Cardiac muscle cell (in vitro differentiated cells and primary cell): ENCODE measurements around the gene CCNJL. TPM values are rescaled to one million over a fixed set of nuclear protein-coding genes. Genes with fewer than 3 reads are reported as not detected.
A peak's percentile ranks its signal among the peaks of the same experiment; 100 is the strongest.

Experiments
- DNase-seq, 2 donors: peaks; one replicate each; pipeline versions ENCODE4 v3.0.0 to v3.0.0-alpha.2; 2010 to 2017; ENCODE audit warnings: low read depth in 1 of 2, low spot score in 1 of 2
- H3K27ac ChIP-seq: fragments of 200-600 bp; sonication (generic); 2 replicates; pipeline ENCODE4 v1.5.1; 2016
- H3K27me3 ChIP-seq: fragments of 200-600 bp; sonication (generic); 2 replicates; pipeline ENCODE4 v1.6.0; 2016; ENCODE audit warnings: control low read depth
- H3K36me3 ChIP-seq: fragments of 200-600 bp; sonication (generic); 2 replicates; pipeline ENCODE4 v1.5.1; 2016; ENCODE audit warnings: control low read depth
- H3K4me1 ChIP-seq: fragments of 200-600 bp; sonication (generic); 2 replicates; pipeline ENCODE4 v1.8.1; 2017; ENCODE audit warnings: low read depth, mild to moderate bottlenecking, mixed run types
- H3K4me3 ChIP-seq: fragments of 200-600 bp; sonication (generic); 2 replicates; pipeline ENCODE4 v1.5.1; 2016; ENCODE audit warnings: mild to moderate bottlenecking
- H3K9me3 ChIP-seq: fragments of 200-600 bp; sonication (generic); 2 replicates; pipeline ENCODE4 v1.5.1; 2017; ENCODE audit warnings: low read depth, mild to moderate bottlenecking, control low read depth
- CTCF ChIP-seq: IDR thresholded peaks from 2 replicates; pipeline ENCODE4 v1.5.1; 2012; ENCODE audit warnings: low read depth, mild to moderate bottlenecking, low read length
- polyA plus RNA-seq: library from polyadenylated mRNA; unstranded; fragments of >200 nt; fragmentation: Nextera tagmentation; extraction: Ambion mirVana; gene quantifications from 2 replicates; pipeline ENCODE4 v1.2.1, GENCODE V29; 2016
- total RNA-seq: library from RNA; depleted of rRNA; stranded (reverse); fragments of >200 nt; gene quantifications from 2 replicates; pipeline ENCODE4 v1.2.3, GENCODE V29; 2016

The CCNJL gene
- total and polyA plus RNA-seq, 2 experiments from 2014 or later: 14.1 to 16.1 TPM

- Histone ChIP-seq H3K4me3 (no peak overlapping the region), H3K4me1 (no peaks in the 10 kb centered on the region), H3K27ac (no peak overlapping the region), H3K36me3 (no peaks in the 10 kb centered on the region), H3K27me3 (no peaks in the 10 kb centered on the region), H3K9me3 (no peaks in the 10 kb centered on the region)
- no peak for TF ChIP-seq CTCF
- no peak for DNase-seq
Observed at GRCh38 chr5:160317434-160317833, 5.1 kb upstream of the CCNJL start.

GRCh38 chr5:160315968-160316367, 3.6 kb upstream of the CCNJL start:
- Histone ChIP-seq H3K4me1 (no peaks in the 10 kb centered on the region), H3K27me3 (no peaks in the 10 kb centered on the region), H3K4me3 (no peak overlapping the region), H3K9me3 (no peaks in the 10 kb centered on the region), H3K36me3 (no peaks in the 10 kb centered on the region), H3K27ac (no peak overlapping the region)
- peak in 1 of 2 donors; percentile 33 for DNase-seq
- no peak for TF ChIP-seq CTCF

GRCh38 chr5:160312960-160313727, 780 bp upstream of the CCNJL start:
- no peaks in the 10 kb centered on the region for H3K36me3 ChIP-seq
- H3K9me3 ChIP-seq: no peaks in the 10 kb centered on the region
- no peaks in the 10 kb centered on the region for H3K4me1 ChIP-seq
- H3K27me3 ChIP-seq: no peaks in the 10 kb centered on the region
- TF ChIP-seq CTCF: no peak
- no peak overlapping the region for H3K27ac ChIP-seq
- peak overlapping the region; percentile 77 for H3K4me3 ChIP-seq
- DNase-seq: no peak

GRCh38 chr5:160311491-160312133, 752 bp downstream of the CCNJL start:
- peak; percentile 13 to 53 for DNase-seq
- Histone ChIP-seq H3K4me1 (no peaks in the 10 kb centered on the region), H3K4me3 (peak overlapping the region; percentile 77), H3K36me3 (no peaks in the 10 kb centered on the region), H3K9me3 (no peaks in the 10 kb centered on the region), H3K27ac (peak overlapping the region; percentile 38), H3K27me3 (no peaks in the 10 kb centered on the region)
- TF ChIP-seq CTCF: no peak

GRCh38 chr5:160310552-160311295, 1.6 kb downstream of the CCNJL start:
- no peaks in the 10 kb centered on the region for H3K9me3 ChIP-seq
- TF ChIP-seq CTCF: no peak
- H3K4me3 ChIP-seq: peak overlapping the region; percentile 77
- no peaks in the 10 kb centered on the region for H3K36me3 ChIP-seq
- H3K4me1 ChIP-seq: no peaks in the 10 kb centered on the region
- no peaks in the 10 kb centered on the region for H3K27me3 ChIP-seq
- no peak for DNase-seq
- no peak overlapping the region for H3K27ac ChIP-seq
